HepG2 (cell line): ENCODE results near the gene TMEM258. TPM values are rescaled to one million over a fixed set of nuclear protein-coding genes. Genes with fewer than 3 reads are reported as not detected.

Source experiments
- ADNP ChIP-seq: sonication (generic); formaldehyde crosslinking; IDR thresholded peaks from 2 replicates; pipeline ENCODE4 v1.4.0; 2020; ENCODE audit warnings: missing genetic modification reagents
- ARID2 ChIP-seq: sonication (generic); formaldehyde crosslinking; IDR thresholded peaks from 2 replicates; pipeline ENCODE4 v1.8.1; 2022; ENCODE audit warnings: mild to moderate bottlenecking, missing genetic modification reagents, borderline replicate concordance
- MBD4 ChIP-seq: IDR thresholded peaks from 2 replicates; pipeline ENCODE4 v1.6.1; 2012; ENCODE audit warnings: low read length, inconsistent platforms, borderline replicate concordance
- PCBP2 ChIP-seq: fragments of 200-400 bp; formaldehyde crosslinking; optimal IDR thresholded peaks from 2 replicates; pipeline ENCODE3; 2018; ENCODE audit warnings: low read length, low read depth; ENCODE audit not compliant: poor library complexity, severe bottlenecking
- PHF20 ChIP-seq: sonication (generic); formaldehyde crosslinking; IDR thresholded peaks from 2 replicates; pipeline ENCODE4 v1.5.0; 2020; ENCODE audit warnings: mild to moderate bottlenecking, missing genetic modification reagents
- POLR2AphosphoS2 ChIP-seq: IDR thresholded peaks from 2 replicates; pipeline ENCODE4 v1.6.1; 2011; ENCODE audit warnings: low read depth, low read length, improper control_type of control experiment
- TCF7L2 ChIP-seq: IDR thresholded peaks from 2 replicates; pipeline ENCODE4 v1.6.1; 2011; ENCODE audit warnings: mild to moderate bottlenecking, low read depth, low read length, moderate library complexity
- ZFP82 ChIP-seq: sonication (generic); formaldehyde crosslinking; IDR thresholded peaks from 2 replicates; pipeline ENCODE4 v1.5.1; 2020; ENCODE audit warnings: mild to moderate bottlenecking, missing genetic modification reagents, borderline replicate concordance
- ZFX ChIP-seq: sonication (generic); formaldehyde crosslinking; IDR thresholded peaks from 2 replicates; pipeline ENCODE4 v1.4.0; 2020; ENCODE audit warnings: mild to moderate bottlenecking, low read depth, missing genetic modification reagents, moderate library complexity
- ZFYVE20 ChIP-seq: sonication (generic); formaldehyde crosslinking; IDR thresholded peaks from 2 replicates; pipeline ENCODE4 v1.8.0; 2023; ENCODE audit warnings: low read depth, mild to moderate bottlenecking, moderate library complexity, missing genetic modification reagents, borderline replicate concordance
- ZNF343 ChIP-seq: sonication (generic); formaldehyde crosslinking; IDR thresholded peaks from 2 replicates; pipeline ENCODE4 v1.4.0; 2020; ENCODE audit warnings: mild to moderate bottlenecking, missing genetic modification reagents
- ZNF543 ChIP-seq: sonication (generic); formaldehyde crosslinking; IDR thresholded peaks from 2 replicates; pipeline ENCODE4 v1.4.0; 2020; ENCODE audit warnings: mild to moderate bottlenecking, missing genetic modification reagents
- ZNF572 ChIP-seq: sonication (generic); formaldehyde crosslinking; IDR thresholded peaks from 2 replicates; pipeline ENCODE4 v1.5.1; 2020; ENCODE audit warnings: mild to moderate bottlenecking, missing genetic modification reagents
- ZNF720 ChIP-seq: sonication (generic); formaldehyde crosslinking; IDR thresholded peaks from 2 replicates; pipeline ENCODE4 v1.4.0; 2020; ENCODE audit warnings: missing genetic modification reagents
- ZNF776 ChIP-seq: sonication (generic); formaldehyde crosslinking; IDR thresholded peaks from 2 replicates; pipeline ENCODE4 v1.4.0; 2020; ENCODE audit warnings: mild to moderate bottlenecking, missing genetic modification reagents
- ZNF781 ChIP-seq: sonication (generic); formaldehyde crosslinking; IDR thresholded peaks from 2 replicates; pipeline ENCODE4 v1.5.1; 2020; ENCODE audit warnings: borderline replicate concordance, mild to moderate bottlenecking, missing genetic modification reagents; ENCODE audit errors: not compliant biosample characterization
- polyA plus RNA-seq, 8 experiments: library from polyadenylated mRNA; depleted of rRNA in 3 of 8; stranded (reverse) in 7 of 8; unstranded in 1 of 8; fragments of >200 nt; fragmentation: Illumina TruSeq in 4 of 8; extraction: Trizol in 4 of 8; gene quantifications; 2 replicates each; pipeline versions ENCODE4 v1.2.1 to v1.2.3, GENCODE V29; 2011 to 2016; ENCODE audit warnings: low read depth in 4 of 8, missing spikeins in 1 of 8, mixed read lengths in 1 of 8; ENCODE audit not compliant: insufficient read depth in 1 of 8
- total RNA-seq, 5 experiments: library from RNA; depleted of rRNA; stranded (reverse); fragments of >200 nt; fragmentation: Illumina TruSeq; extraction: Trizol; gene quantifications; 2 replicates each; pipeline ENCODE4 v1.2.3, GENCODE V29; 2016; ENCODE audit warnings: low read depth in 1 of 5
- TF ChIP-seq, protein P1 (sequence below): sonication (generic); formaldehyde crosslinking; IDR thresholded peaks from 2 replicates; pipeline ENCODE4 v1.4.0; 2020; ENCODE audit warnings: missing genetic modification reagents
- TF ChIP-seq, protein P2 (sequence below): sonication (generic); formaldehyde crosslinking; IDR thresholded peaks from 2 replicates; pipeline ENCODE4 v1.4.0; 2020; ENCODE audit warnings: missing genetic modification reagents, borderline replicate concordance
- TF ChIP-seq, protein P3 (sequence below): sonication (generic); IDR thresholded peaks from 2 replicates; pipeline ENCODE4 v1.6.1; 2016; ENCODE audit warnings: low read depth, borderline replicate concordance
- TF ChIP-seq, protein P4 (sequence below): sonication (generic); formaldehyde crosslinking; IDR thresholded peaks from 2 replicates; pipeline ENCODE4 v1.9.0; 2022; ENCODE audit warnings: low read depth, missing genetic modification reagents

TMEM258 gene
- total and polyA plus RNA-seq, 2 of the 13 experiments (the other 11 are each of a cell fraction or from before 2014, with no cell fraction given), result 175 to 424 TPM

DNA sequence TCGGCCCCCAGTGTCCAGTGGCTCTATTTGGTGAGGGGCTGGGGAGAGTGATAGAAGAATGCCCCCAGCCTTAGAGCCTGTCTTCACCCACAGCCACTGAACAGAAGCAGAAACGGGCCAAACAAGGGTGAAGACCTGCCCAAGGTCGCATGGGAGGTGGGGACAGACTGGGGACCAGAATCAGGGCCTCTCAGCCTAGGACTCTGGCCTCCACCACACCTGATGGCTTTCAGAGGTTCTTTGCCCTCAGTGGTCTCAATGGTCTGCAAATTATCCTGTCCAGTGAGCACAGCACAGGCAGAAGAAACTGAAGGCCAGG, 44.5 kb downstream of the TMEM258 start (continued):
- peak; percentile 15; the same call in 1 of the 2 replicates for TF ChIP-seq ZFX (CRISPR knock-in tag)
- no peak for TF ChIP-seq POLR2AphosphoS2
- no peak for TF ChIP-seq ZNF572 (CRISPR knock-in tag)
- TF ChIP-seq ZNF543 (CRISPR knock-in tag), result no peak
- no peak for TF ChIP-seq MBD4
- no peak for TF ChIP-seq ZFP82
- TF ChIP-seq ARID2 (CRISPR knock-in tag), result no peak
- TF ChIP-seq, protein P1, sequence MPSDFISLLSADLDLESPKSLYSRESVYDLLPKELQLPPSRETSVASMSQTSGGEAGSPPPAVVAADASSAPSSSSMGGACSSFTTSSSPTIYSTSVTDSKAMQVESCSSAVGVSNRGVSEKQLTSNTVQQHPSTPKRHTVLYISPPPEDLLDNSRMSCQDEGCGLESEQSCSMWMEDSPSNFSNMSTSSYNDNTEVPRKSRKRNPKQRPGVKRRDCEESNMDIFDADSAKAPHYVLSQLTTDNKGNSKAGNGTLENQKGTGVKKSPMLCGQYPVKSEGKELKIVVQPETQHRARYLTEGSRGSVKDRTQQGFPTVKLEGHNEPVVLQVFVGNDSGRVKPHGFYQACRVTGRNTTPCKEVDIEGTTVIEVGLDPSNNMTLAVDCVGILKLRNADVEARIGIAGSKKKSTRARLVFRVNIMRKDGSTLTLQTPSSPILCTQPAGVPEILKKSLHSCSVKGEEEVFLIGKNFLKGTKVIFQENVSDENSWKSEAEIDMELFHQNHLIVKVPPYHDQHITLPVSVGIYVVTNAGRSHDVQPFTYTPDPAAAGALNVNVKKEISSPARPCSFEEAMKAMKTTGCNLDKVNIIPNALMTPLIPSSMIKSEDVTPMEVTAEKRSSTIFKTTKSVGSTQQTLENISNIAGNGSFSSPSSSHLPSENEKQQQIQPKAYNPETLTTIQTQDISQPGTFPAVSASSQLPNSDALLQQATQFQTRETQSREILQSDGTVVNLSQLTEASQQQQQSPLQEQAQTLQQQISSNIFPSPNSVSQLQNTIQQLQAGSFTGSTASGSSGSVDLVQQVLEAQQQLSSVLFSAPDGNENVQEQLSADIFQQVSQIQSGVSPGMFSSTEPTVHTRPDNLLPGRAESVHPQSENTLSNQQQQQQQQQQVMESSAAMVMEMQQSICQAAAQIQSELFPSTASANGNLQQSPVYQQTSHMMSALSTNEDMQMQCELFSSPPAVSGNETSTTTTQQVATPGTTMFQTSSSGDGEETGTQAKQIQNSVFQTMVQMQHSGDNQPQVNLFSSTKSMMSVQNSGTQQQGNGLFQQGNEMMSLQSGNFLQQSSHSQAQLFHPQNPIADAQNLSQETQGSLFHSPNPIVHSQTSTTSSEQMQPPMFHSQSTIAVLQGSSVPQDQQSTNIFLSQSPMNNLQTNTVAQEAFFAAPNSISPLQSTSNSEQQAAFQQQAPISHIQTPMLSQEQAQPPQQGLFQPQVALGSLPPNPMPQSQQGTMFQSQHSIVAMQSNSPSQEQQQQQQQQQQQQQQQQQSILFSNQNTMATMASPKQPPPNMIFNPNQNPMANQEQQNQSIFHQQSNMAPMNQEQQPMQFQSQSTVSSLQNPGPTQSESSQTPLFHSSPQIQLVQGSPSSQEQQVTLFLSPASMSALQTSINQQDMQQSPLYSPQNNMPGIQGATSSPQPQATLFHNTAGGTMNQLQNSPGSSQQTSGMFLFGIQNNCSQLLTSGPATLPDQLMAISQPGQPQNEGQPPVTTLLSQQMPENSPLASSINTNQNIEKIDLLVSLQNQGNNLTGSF (CRISPR knock-in tag), result no peak
- TF ChIP-seq ZNF781 (CRISPR knock-in tag), result no peak
- TF ChIP-seq, protein P2, sequence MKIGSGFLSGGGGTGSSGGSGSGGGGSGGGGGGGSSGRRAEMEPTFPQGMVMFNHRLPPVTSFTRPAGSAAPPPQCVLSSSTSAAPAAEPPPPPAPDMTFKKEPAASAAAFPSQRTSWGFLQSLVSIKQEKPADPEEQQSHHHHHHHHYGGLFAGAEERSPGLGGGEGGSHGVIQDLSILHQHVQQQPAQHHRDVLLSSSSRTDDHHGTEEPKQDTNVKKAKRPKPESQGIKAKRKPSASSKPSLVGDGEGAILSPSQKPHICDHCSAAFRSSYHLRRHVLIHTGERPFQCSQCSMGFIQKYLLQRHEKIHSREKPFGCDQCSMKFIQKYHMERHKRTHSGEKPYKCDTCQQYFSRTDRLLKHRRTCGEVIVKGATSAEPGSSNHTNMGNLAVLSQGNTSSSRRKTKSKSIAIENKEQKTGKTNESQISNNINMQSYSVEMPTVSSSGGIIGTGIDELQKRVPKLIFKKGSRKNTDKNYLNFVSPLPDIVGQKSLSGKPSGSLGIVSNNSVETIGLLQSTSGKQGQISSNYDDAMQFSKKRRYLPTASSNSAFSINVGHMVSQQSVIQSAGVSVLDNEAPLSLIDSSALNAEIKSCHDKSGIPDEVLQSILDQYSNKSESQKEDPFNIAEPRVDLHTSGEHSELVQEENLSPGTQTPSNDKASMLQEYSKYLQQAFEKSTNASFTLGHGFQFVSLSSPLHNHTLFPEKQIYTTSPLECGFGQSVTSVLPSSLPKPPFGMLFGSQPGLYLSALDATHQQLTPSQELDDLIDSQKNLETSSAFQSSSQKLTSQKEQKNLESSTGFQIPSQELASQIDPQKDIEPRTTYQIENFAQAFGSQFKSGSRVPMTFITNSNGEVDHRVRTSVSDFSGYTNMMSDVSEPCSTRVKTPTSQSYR (CRISPR knock-in tag), result no peak
- TF ChIP-seq ZFYVE20 (CRISPR knock-in tag), result no peak
- TF ChIP-seq ZNF776 (CRISPR knock-in tag), result no peak
- no peak for TF ChIP-seq TCF7L2
- no peak for TF ChIP-seq PCBP2
- no peak for TF ChIP-seq ZNF720 (CRISPR knock-in tag)
- TF ChIP-seq, protein P3, sequence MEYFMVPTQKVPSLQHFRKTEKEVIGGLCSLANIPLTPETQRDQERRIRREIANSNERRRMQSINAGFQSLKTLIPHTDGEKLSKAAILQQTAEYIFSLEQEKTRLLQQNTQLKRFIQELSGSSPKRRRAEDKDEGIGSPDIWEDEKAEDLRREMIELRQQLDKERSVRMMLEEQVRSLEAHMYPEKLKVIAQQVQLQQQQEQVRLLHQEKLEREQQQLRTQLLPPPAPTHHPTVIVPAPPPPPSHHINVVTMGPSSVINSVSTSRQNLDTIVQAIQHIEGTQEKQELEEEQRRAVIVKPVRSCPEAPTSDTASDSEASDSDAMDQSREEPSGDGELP, result 0 out of 2 replicates have a peak, but pooled peaks have one; percentile 1
- TF ChIP-seq, protein P4, sequence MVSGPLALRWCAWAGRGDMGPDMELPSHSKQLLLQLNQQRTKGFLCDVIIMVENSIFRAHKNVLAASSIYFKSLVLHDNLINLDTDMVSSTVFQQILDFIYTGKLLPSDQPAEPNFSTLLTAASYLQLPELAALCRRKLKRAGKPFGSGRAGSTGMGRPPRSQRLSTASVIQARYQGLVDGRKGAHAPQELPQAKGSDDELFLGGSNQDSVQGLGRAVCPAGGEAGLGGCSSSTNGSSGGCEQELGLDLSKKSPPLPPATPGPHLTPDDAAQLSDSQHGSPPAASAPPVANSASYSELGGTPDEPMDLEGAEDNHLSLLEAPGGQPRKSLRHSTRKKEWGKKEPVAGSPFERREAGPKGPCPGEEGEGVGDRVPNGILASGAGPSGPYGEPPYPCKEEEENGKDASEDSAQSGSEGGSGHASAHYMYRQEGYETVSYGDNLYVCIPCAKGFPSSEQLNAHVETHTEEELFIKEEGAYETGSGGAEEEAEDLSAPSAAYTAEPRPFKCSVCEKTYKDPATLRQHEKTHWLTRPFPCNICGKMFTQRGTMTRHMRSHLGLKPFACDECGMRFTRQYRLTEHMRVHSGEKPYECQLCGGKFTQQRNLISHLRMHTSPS (CRISPR knock-in tag), result no peak
- TF ChIP-seq ZNF343, result no peak
- no peak for TF ChIP-seq ADNP (CRISPR knock-in tag)
- TF ChIP-seq PHF20 (CRISPR knock-in tag), result no peak
